DND-41 (cell line): ENCODE measurements around the gene CNTN5.

ENCODE experiments used
- ATAC-seq: fragments of 200-7000 bp; cut with Tn5 transposase; 3 replicates; pipeline ENCODE4 v1.9.1; 2021; ENCODE audit warnings: low read depth; ENCODE audit not compliant: insufficient read depth
- DNase-seq: peaks from one replicate; pipeline ENCODE4 v3.0.0-alpha.2; 2020
- H2AFZ ChIP-seq: 2 replicates; pipeline ENCODE4 v1.6.0; 2012; ENCODE audit warnings: low read depth, low read length
- H3K27ac ChIP-seq: 2 replicates; pipeline ENCODE4 v1.5.1; 2012; ENCODE audit warnings: low read length, inconsistent platforms
- H3K27me3 ChIP-seq: fragments of 200-600 bp; sonication (generic); 2 replicates; pipeline ENCODE4 v1.6.0; 2012; ENCODE audit warnings: low read length, mild to moderate bottlenecking, inconsistent platforms; ENCODE audit not compliant: insufficient read depth, poor library complexity
- H3K36me3 ChIP-seq: 2 replicates; pipeline ENCODE4 v1.5.1; 2012; ENCODE audit warnings: low read length, inconsistent platforms; ENCODE audit not compliant: insufficient read depth
- H3K4me1 ChIP-seq: 2 replicates; pipeline ENCODE4 v1.5.1; 2012; ENCODE audit warnings: mild to moderate bottlenecking, low read length; ENCODE audit not compliant: insufficient read depth
- H3K4me2 ChIP-seq: 2 replicates; pipeline ENCODE4 v1.6.0; 2012; ENCODE audit warnings: mild to moderate bottlenecking, moderate library complexity, low read length, inconsistent platforms; ENCODE audit not compliant: insufficient read depth
- H3K4me3 ChIP-seq, 2 experiments: fragments of 200-600 bp in 1 of 2; shearing (Covaris generic) in 1 of 2; 2 replicates each; pipeline ENCODE4 v1.5.1; 2012 to 2016; ENCODE audit warnings: inconsistent platforms in 2 of 2, low read length in 2 of 2, mild to moderate bottlenecking in 2 of 2, low read depth in 1 of 2, moderate library complexity in 1 of 2
- H3K79me2 ChIP-seq: 2 replicates; pipeline ENCODE4 v1.6.0; 2012; ENCODE audit warnings: low read length, inconsistent platforms; ENCODE audit not compliant: insufficient read depth
- H3K9ac ChIP-seq: 2 replicates; pipeline ENCODE4 v1.6.0; 2012; ENCODE audit warnings: low read depth, mild to moderate bottlenecking, inconsistent platforms, low read length, moderate library complexity
- H3K9me3 ChIP-seq: 2 replicates; pipeline ENCODE4 v1.5.1; 2012; ENCODE audit warnings: low read length, moderate library complexity, mild to moderate bottlenecking, inconsistent platforms; ENCODE audit not compliant: insufficient read depth, severe bottlenecking
- H4K20me1 ChIP-seq: 2 replicates; pipeline ENCODE4 v1.6.0; 2012; ENCODE audit warnings: low read length; ENCODE audit not compliant: insufficient read depth
- CTCF ChIP-seq: IDR thresholded peaks from 2 replicates; pipeline ENCODE4 v1.5.1; 2012; ENCODE audit warnings: borderline replicate concordance, low read length, moderate library complexity, mild to moderate bottlenecking; ENCODE audit not compliant: poor library complexity, severe bottlenecking; ENCODE audit errors: extremely low read depth
- EZH2 ChIP-seq: IDR thresholded peaks from 3 replicates; pipeline ENCODE4 v1.6.1; 2012; ENCODE audit warnings: borderline replicate concordance, low read depth, mild to moderate bottlenecking, moderate library complexity, low read length, inconsistent platforms; ENCODE audit not compliant: severe bottlenecking

CNTN5 gene

GRCh38 chr11:99531468-99531867, 510.7 kb downstream of the CNTN5 start:
- no peak for ATAC-seq
- H3K36me3 ChIP-seq: no peaks in the 10 kb centered on the region
- H3K27ac ChIP-seq: no peak overlapping the region
- no peak overlapping the region for H3K4me2 ChIP-seq
- no peak overlapping the region for H3K4me3 ChIP-seq
- TF ChIP-seq CTCF (no peak), EZH2 (no peak)
- no peaks in the 10 kb centered on the region for H3K9me3 ChIP-seq
- no peaks in the 10 kb centered on the region for H4K20me1 ChIP-seq
- H2AFZ ChIP-seq: no peak overlapping the region
- H3K79me2 ChIP-seq: no peaks in the 10 kb centered on the region
- no peaks in the 10 kb centered on the region for H3K4me1 ChIP-seq
- DNase-seq: no peak
- no peaks in the 10 kb centered on the region for H3K27me3 ChIP-seq
- H3K9ac ChIP-seq: no peak overlapping the region

- Histone ChIP-seq H4K20me1 (no peaks in the 10 kb centered on the region), H3K4me1 (no peaks in the 10 kb centered on the region), H3K9me3 (no peaks in the 10 kb centered on the region), H3K9ac (no peak overlapping the region), H3K36me3 (no peaks in the 10 kb centered on the region), H3K4me2 (no peak overlapping the region), H3K27me3 (no peaks in the 10 kb centered on the region), H2AFZ (no peak overlapping the region), H3K79me2 (no peaks in the 10 kb centered on the region), H3K4me3 (no peak overlapping the region), H3K27ac (no peak overlapping the region)
- no peak for ATAC-seq
- TF ChIP-seq EZH2: no peak
- TF ChIP-seq CTCF: no peak
- no peak for DNase-seq
Observed at GRCh38 chr11:99534812-99535211, 514.1 kb downstream of the CNTN5 start.

- no peak for ATAC-seq
Observed at GRCh38 chr11:99535406-99535805, 514.7 kb downstream of the CNTN5 start.

More at GRCh38 chr11:99535406-99535805, 514.7 kb downstream of the CNTN5 start:
- Histone ChIP-seq H3K27ac (no peak overlapping the region), H3K4me2 (no peak overlapping the region), H3K9me3 (no peaks in the 10 kb centered on the region), H3K9ac (no peak overlapping the region), H3K36me3 (no peaks in the 10 kb centered on the region), H3K79me2 (no peaks in the 10 kb centered on the region), H2AFZ (no peak overlapping the region), H3K27me3 (no peaks in the 10 kb centered on the region), H3K4me1 (no peaks in the 10 kb centered on the region), H3K4me3 (no peak overlapping the region), H4K20me1 (no peaks in the 10 kb centered on the region)
- no peak for DNase-seq
- TF ChIP-seq CTCF: no peak
- TF ChIP-seq EZH2: no peak
